D721Med (cell line): ENCODE data around the gene KCNK10.

Experiments
- DNase-seq: peaks from one replicate; pipeline ENCODE4 v3.0.0; 2011; ENCODE audit warnings: low spot score; ENCODE audit not compliant: insufficient read length
- FAIRE-seq: peaks from 2 replicates; lab custom pipeline; 2011; peaks lifted over from hg19 to GRCh38; lab: Jason Lieb, UNC
- TF ChIP-seq, protein P1 (sequence below): IDR thresholded peaks from 2 replicates; pipeline ENCODE4 v1.5.1; 2012; ENCODE audit warnings: mild to moderate bottlenecking, control low read depth; ENCODE audit not compliant: insufficient read depth; ENCODE audit errors: missing control alignments

The KCNK10 gene, protein sequence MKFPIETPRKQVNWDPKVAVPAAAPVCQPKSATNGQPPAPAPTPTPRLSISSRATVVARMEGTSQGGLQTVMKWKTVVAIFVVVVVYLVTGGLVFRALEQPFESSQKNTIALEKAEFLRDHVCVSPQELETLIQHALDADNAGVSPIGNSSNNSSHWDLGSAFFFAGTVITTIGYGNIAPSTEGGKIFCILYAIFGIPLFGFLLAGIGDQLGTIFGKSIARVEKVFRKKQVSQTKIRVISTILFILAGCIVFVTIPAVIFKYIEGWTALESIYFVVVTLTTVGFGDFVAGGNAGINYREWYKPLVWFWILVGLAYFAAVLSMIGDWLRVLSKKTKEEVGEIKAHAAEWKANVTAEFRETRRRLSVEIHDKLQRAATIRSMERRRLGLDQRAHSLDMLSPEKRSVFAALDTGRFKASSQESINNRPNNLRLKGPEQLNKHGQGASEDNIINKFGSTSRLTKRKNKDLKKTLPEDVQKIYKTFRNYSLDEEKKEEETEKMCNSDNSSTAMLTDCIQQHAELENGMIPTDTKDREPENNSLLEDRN

DNA sequence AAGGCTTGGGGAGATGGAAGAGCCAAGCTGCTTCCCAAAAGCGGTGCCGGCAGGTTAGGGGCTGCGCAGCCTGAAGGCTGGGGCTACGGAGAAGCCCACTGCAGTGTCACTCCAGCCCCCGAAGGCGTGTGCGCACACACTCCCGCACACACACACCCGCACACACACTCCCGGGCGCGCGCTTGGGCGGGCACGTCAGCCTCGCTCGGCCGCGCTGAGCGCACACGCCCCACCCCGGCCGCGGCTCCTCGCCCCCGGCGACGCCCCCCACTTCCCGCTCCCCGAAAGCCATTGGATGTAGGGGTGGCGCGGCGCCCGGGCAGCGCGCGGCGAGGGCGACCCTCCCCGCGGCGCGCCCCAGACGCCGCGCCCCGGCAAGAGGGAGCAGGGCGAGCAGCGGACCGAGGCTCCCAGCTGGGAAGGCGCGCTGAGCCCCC is at the start of gene KCNK10:
KCNK10 (minus strand) TSS at position 184 of the 437 bp plus-strand sequence. CDS start 471 bp downstream, outside the sequence.
- TF ChIP-seq, protein P1, sequence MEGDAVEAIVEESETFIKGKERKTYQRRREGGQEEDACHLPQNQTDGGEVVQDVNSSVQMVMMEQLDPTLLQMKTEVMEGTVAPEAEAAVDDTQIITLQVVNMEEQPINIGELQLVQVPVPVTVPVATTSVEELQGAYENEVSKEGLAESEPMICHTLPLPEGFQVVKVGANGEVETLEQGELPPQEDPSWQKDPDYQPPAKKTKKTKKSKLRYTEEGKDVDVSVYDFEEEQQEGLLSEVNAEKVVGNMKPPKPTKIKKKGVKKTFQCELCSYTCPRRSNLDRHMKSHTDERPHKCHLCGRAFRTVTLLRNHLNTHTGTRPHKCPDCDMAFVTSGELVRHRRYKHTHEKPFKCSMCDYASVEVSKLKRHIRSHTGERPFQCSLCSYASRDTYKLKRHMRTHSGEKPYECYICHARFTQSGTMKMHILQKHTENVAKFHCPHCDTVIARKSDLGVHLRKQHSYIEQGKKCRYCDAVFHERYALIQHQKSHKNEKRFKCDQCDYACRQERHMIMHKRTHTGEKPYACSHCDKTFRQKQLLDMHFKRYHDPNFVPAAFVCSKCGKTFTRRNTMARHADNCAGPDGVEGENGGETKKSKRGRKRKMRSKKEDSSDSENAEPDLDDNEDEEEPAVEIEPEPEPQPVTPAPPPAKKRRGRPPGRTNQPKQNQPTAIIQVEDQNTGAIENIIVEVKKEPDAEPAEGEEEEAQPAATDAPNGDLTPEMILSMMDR, result no peak
- no peak for FAIRE-seq
- DNase-seq, result no peak

DNA sequence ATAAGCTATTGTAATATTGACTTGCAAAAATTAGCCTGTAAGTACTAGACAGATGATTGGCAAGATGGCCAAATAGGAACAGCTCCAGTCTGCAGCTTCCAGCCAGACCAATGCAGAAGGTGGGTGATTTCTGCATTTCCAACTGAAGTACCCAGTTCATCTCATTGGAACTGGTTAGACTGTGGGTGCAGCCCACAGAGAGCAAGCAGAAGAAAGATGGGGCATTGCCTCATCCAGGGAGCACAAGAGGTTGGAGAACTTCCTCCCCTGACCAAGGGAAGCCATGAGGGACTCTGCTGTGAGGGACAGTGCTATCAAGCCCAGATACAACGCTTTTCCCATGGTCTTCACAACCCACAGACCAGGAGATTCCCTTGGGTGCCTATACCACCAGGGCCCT is 46.4 kb upstream of the KCNK10 start:
- TF ChIP-seq, protein P1, result no peak
- DNase-seq (no peak), FAIRE-seq (no peak)

DNA sequence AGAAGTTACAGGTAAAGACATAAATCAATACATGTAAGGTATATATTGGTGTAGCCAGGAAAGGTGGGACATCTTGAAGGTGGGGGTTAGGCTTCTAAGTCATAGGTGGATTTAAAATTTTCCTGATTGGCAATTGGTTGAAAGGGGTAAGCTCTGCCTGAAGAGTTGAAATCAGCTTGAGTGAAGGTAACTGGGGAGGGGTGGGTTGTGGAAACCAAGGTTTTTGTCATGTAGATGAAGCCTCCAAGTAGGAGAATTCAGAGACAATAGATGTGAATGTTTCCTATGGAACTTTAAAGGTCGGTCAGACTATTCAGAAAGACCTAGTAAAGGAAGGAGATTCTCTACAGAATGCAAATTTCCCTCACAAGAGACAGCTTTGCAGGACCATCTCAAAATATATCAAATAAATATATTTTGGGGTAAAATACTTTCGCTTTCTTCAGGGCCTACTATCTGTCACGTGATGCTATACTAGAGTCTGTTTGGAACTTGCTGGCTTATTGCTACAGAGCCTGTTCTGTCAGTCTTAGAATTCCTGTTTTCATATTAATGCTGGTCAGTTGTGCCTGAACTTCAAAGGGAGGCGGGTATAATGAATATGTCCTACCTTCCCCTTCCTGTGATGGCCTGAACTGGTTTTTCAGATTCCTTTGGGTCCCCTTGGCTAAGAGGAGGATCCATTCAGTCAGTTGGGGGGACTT is 41.8 kb upstream of the KCNK10 start:
- FAIRE-seq, result no peak
- DNase-seq, result no peak
- TF ChIP-seq, protein P1, result no peak

DNA sequence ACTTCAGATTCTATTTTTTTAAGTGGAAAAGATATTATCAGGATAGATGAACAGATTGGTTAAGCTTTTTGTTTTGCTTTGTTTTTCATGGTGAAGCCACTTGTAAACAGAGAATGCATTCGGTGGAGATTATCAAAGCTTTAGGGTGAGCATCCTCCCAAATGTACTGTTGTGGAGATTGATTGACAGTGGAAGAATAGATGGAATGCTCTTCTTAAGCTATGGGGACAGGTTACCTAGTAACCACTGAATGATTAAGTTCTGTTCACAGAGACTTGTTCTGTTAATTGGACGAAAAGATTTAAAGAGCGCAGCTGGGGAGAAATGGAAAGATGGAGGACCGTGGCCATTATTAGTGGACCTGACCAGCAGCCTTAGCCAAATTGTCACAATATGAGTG is 40.6 kb upstream of the KCNK10 start:
- TF ChIP-seq, protein P1, result no peak
- no peak for FAIRE-seq
- DNase-seq, result no peak

DNA sequence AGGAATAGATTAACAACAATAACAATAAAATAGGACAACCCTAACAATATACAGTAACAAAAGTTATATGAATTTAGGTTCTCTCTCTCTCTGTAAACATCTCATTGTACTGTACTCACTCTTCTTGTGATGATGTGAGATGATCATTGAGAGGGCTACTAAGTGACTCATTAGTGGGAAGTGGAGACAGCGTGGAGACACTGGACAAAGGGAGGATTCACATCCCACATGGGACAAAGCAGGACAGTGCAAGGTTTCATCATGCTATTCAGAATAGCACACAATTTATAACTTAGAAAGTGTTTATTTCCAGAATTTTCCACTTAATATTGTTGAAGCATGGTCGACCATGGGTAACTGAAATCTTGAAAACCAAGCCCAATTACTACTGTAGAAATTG is 36.4 kb upstream of the KCNK10 start:
- no peak for FAIRE-seq
- TF ChIP-seq, protein P1, result no peak
- no peak for DNase-seq

DNA sequence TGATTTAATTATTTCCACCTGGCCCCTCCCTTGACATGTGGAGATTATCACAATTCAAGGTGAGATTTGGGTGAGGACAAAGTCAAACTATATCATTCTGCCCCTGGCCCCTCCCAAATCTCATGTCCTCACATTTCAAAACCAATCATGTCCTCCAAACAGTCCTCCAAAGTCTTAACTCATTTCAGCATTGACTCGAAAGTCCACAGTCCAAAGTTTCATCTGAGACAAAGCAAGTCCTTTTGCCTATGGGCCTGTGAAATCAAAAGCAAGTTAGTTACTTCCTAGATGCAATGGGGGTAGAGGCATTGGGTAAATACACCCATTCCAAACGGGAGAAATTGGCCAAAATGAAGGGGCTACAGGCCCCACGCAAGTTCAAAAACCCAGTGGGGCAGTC is 31.3 kb upstream of the KCNK10 start:
- DNase-seq, result no peak
- FAIRE-seq, result no peak
- TF ChIP-seq, protein P1, result no peak
